ENCODE data around the gene CLSTN3. TPM values are rescaled to one million over a fixed set of nuclear protein-coding genes. Genes with fewer than 3 reads are reported as not detected.

CLSTN3 gene
- total RNA-seq, 4 donors from 2014 or later = 16.1 to 45.6 (median 28.4) TPM

DNA sequence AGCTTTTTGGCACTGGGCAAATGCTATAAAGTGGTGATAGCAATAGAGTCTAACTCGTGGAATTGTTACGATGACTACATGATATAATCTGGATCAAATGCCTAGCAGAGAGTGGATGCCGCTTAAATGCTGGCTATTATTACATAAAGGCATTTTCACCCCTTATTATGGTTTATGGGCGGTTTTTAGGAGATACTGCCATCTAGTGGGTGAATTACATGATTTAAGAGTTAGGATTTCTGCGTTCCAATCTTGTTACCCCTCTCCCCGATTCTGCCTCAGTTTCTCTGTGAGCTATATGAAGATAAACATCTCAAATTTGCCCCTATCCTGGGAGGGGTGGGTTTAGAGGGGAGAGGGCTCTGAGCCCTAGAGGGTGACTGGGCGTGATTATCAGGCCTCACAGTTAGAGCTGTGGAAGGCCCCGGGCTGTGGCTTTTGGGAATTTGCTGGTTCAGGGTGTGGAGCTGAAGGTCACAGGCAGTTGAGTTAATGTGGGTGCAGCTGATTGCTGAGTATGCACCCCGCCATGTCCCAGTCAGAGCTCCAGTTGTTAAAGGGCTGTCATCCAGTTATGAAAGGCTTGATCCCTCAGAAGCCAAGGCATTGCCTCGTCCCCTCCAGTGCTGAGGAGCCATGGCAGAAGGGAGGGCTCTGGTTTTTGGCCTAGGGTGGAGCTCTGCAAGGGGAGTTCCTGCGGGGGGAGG lies 14.4 kb downstream of the CLSTN3 start:
- TF ChIP-seq, protein P1, sequence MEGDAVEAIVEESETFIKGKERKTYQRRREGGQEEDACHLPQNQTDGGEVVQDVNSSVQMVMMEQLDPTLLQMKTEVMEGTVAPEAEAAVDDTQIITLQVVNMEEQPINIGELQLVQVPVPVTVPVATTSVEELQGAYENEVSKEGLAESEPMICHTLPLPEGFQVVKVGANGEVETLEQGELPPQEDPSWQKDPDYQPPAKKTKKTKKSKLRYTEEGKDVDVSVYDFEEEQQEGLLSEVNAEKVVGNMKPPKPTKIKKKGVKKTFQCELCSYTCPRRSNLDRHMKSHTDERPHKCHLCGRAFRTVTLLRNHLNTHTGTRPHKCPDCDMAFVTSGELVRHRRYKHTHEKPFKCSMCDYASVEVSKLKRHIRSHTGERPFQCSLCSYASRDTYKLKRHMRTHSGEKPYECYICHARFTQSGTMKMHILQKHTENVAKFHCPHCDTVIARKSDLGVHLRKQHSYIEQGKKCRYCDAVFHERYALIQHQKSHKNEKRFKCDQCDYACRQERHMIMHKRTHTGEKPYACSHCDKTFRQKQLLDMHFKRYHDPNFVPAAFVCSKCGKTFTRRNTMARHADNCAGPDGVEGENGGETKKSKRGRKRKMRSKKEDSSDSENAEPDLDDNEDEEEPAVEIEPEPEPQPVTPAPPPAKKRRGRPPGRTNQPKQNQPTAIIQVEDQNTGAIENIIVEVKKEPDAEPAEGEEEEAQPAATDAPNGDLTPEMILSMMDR (IDR thresholded peaks at IDR 0.05; ENCODE audit: low read depth) = no peak

DNA sequence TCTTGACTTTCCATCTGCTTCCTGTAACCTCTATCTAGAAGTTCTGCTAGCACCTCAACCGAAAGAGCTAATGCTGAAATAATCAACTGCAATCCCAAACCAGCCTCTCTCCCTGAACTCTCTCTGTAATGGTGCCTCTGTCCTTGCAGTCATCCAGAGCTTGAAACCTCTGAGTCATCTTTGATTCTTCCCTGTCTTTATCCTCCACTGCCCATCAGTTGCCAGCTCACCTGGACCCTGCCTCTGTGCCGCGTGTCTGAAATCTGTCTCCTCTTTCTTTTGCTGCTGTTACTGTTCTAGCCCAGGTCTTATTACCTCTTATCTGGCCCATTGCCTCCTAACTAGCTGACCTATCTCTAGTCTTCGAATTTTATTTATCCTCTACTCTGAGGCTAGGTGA lies 15.5 kb downstream of the CLSTN3 start:
- TF ChIP-seq, protein P1 (IDR thresholded peaks at IDR 0.05; ENCODE audit: low read depth) = no peak

DNA sequence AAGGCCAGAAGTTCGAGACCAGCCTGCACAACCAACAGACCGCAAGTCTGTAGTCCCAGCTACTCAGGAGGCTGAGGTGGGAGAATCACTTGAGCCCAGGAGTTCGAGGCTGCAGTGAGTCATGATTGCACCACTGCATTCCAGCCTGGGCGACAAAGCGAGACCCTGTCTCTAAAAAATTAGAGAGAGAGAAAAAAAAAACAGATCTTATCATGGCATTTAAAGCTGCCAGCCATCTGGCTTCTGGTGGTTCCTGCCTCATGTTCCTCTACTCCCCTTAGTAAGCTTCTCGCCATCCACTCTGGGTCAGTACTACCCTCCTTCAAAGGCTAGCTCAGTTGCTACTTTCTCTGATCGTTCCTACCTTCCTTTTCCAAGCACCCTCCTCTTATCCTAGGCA lies 16.1 kb downstream of the CLSTN3 start:
- TF ChIP-seq, protein P1 (IDR thresholded peaks at IDR 0.05; ENCODE audit: low read depth) = no peak

DNA sequence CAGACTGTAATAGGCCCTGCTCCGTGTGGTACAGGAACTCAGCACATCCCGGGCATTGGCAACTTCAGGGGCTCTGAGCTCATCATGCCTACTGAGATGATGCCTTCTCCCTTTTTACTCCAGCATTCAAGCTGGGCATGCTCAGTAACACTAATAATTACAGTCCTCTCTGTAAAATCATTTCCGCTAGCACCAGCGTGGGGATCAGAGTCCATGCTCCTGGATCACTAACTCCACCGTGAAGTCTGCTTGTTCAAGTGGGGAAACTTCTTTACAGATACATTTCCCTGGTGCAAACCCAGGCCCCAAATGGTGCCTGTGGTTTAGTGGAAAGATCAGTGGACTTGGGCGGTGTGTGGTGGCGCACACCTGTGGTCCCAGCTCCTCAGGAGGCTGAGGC lies 16.7 kb downstream of the CLSTN3 start:
- TF ChIP-seq, protein P1 (IDR thresholded peaks at IDR 0.05; ENCODE audit: low read depth) = no peak

DNA sequence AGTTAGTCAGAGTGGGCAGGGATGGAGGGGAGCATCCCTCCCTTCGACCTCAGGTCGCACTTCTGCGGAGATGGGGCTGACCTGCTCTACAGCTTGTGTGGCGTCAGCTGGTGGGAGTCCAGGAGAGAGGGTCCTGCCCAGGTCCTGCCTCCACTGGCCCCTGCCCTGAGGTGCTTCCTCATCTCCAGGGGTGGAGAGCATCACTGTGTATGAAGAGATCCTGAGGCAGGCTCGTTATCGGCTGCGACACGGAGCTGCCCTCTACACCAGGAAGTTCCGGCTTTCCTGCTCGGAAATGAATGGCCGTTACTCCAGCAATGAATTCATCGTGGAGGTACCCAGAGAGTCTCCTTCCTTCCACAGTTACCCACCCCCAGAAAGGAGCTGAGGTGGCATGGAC lies 20.2 kb downstream of the CLSTN3 start:
- TF ChIP-seq, protein P1 (IDR thresholded peaks at IDR 0.05; ENCODE audit: low read depth) = no peak

DNA sequence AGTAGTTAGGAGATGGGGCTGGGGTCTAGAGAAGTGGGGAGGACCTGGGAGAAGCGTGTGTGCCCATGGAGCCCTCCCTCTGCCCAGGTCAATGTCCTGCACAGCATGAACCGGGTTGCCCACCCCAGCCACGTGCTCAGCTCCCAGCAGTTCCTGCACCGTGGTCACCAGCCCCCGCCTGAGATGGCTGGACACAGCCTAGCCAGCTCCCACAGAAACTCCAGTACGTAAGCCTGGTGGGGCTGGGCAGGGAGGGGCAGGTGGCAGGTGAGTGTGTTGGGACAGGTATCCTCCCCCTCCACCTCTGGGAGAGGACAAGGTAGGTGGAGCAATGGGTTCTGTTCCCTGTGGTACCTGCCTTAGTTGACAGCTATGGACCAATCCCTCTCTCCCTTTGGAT lies 20.7 kb downstream of the CLSTN3 start:
- TF ChIP-seq, protein P1 (IDR thresholded peaks at IDR 0.05; ENCODE audit: low read depth) = no peak

DNA sequence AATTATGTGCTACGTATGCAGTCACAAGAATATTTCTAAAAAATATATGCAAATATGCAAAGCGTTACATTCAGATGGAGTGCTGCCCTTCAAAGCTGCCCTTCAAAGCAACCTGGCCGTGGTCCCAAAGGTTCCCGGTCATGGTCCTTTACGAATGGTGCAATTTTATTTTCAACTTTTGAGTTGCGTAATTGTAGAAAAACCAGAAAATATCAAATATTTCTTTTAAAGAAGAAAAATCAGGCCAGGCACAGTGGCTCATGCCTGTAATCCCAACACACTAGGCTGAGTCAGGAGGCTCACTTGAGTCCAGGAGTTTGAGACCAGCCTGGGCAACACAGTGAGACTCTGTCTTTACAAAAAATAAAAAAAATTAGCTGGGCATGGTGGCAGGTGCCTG lies 21.4 kb downstream of the CLSTN3 start:
- TF ChIP-seq, protein P1 (IDR thresholded peaks at IDR 0.05; ENCODE audit: low read depth) = no peak

Data from subcutaneous adipose tissue (tissue), 4 donors.